IPS-NIHi11 (cell line): ENCODE data around the gene RRP36.
A peak's percentile ranks its signal among the peaks of the same experiment; 100 is the strongest.
"Not testable (repeated sequence)": the region's sequence is repeated elsewhere in the genome, so short reads cannot be mapped to it uniquely, and the experiment has no call there.

Source experiments
- DNase-seq: peaks from one replicate; pipeline ENCODE4 v3.0.0; 2012; ENCODE audit warnings: mixed read lengths, low spot score

Gene RRP36

DNA sequence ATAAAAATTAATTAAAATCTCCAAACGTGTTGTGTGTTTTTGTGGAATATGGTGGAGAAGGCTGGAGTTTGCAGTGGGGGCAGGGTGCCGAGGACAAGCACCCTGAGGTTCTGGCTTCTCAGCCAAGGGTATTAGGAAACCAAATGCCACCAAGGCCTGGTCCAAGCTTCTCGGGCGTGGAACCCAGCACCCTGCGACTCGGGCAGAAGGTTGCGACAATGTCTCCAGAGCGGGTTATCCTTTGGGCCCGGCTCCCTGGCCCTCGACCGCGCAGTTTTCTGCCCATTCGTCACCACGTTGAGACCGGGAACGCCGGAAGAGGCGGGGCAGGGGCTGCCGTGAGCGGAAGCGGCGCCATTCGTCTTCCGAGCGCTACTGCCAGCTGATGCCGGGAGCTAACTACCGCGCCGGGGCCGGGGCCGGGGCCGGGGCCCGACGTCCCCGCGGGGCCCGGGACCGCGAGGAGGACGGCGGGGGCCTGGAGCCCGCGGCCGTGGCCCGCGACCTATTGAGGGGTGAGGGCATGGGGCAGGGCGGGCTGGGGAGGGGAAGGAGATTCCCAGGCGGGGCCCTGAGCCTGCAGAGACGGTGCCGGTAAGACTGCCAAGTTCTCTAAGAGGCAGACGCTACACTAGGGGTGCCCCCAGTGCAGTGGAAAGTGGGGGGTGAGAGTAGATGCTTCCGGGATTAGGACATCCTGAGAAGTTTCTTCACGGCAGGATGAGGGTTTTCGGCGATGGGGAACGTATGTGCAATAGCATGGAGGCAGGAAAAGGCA is at the start of gene RRP36:
Gene RRP36, plus strand, starts transcription at position 354 of the 778 bp plus-strand sequence. Its CDS starts 32 bp downstream, at position 386.
- DNase-seq = peak; percentile 91

- DNase-seq = no peak
These were observed 49.6 kb upstream of the RRP36 start for GRCh38 chr6:42971746-42972327.

DNA sequence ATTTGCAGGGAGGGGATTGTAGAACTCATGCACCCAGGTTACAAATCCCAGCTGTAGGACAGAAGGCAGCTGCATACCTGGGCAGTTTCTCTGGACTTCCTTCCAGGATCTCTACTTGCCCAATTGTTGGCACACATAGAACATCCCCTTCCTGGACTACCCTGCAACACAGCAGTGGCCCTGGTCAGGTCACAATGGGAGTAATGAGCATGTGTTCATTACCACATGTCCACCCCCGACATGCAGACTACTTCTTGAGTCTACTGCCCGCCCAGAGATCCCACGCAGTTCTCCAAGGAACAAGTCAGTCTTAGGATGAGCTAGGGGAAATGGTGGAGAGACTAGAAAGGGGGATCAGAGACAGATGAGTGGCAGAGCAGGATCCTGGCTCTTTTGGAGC is 47.5 kb upstream of the RRP36 start:
- no peak for DNase-seq

DNA sequence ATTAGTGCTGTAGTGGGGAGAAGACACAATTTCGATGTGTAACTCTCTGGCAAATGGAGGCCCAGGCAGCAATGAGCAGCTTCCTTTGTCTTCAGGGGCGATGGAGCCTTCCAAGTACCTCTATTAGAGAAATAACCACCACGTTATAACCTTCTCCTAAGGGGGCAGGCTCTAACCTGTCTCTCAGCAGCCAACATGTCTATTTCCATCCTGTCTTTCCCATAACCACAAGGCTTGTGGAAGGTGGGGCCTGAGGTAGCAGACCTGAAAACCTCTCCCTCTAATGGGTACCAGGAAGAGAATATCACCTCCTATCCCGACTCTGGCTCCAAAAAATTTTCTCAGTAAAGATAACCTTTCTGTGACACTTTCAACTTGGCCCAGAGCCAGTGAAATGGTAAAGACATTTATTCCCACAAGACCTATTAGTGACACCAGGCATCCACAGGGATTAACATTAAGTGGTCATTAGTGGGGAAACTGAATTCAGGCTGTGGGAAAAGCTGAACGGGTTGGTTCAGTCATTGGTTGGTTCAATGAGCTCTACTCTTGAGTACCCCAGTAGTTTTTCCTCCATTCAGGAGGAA is 46.4 kb upstream of the RRP36 start:
- DNase-seq = no peak

- peak; percentile 41 for DNase-seq
These were observed 43.0 kb upstream of the RRP36 start for GRCh38 chr6:42978487-42978838.

DNA sequence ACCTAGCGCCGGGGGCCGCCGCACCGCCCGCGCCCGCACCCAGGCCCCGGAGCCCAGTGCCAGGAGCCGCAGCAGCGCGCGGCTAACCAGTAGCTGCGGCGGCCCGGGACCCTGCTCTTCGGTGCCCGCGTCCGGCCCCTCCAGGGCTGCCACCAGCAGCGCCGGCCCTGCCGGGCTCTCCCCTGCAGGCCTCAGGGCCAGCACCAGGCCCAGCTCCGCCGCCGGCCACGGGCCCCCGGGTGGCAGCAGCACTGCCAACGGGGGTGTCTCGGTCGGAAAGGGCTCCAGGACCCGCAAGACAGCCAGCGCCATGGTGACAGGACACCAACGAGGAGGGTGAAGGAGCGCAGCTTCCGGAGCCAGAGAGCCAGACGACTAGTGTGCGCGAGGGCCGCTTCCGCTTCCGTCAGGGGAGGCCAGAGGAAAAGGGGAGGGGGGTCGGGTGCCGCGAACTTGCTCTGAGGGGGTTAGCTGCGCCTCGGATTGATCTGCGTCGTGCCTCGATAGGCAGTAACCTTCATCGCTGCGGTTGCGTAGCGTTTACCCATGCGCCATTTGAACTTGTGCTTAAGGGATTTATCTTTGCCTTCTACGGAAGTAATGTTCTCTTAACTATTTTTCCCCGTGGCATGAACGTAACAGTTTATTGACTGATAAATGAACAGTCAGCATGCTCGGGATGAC is 42.4 kb upstream of the RRP36 start, which contains the start of gene PEX6:
Gene PEX6, minus strand, starts transcription at position 343 of the 684 bp plus-strand sequence. Its CDS starts 31 bp downstream, at position 312.
- peak; percentile 91 for DNase-seq

DNA sequence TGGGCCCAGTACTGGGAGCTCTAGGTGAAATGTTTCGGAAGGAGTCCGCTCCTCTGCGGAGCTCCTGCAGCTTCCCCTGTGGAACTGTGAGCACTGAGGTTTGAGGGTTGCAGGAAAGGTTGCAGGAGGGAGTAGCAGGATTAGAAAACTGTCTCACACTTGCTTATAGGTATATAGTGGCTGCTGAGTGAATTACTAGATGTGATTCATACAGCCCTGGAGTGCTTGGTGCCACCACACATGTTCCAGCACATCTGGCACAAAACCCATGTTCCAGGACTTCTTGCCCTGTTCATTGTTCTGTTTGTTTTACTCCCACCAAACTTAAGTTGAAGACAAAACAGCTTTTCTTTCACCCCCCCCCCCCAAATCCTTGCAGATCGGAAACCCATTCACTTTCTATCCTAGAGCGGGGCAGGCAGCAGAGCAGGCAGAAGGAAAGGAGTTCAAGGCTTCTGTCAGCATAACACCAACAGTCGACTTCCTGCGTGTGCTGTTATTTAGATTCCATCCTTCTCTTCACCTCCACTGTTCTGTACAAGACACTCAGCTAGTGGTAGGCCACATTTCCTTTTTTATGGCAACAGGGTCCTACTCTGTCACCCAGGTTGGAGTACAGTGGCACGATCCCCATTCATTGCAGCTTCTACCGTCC is 41.8 kb upstream of the RRP36 start:
- no peak for DNase-seq

DNA sequence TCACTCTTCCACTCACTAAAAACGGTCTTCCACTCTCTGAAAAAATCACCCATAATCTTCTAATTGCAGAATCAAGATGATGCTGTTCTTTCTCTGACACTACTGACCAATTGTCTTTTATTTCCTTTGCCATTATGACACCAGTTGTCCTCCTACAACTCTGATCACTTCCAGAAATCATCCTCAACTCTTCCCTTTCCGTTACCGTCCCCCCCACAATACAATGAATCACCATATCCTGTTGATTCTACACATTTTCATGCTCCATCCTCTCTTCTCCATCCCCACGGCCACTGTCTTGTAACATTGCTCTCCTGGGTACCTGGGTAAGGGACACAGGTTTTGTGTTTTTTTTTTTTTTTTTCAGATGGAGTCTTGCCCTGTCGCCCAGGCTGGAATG is 39.6 kb upstream of the RRP36 start:
- DNase-seq = no peak

GRCh38 chr6:42984001-42984923 is 37.2 kb upstream of the RRP36 start, which contains the start of gene PPP2R5D:
PPP2R5D (plus strand) TSS chr6:42984570; CDS start chr6:42984678, 108 bp downstream.
- peak; percentile 97 for DNase-seq

DNA sequence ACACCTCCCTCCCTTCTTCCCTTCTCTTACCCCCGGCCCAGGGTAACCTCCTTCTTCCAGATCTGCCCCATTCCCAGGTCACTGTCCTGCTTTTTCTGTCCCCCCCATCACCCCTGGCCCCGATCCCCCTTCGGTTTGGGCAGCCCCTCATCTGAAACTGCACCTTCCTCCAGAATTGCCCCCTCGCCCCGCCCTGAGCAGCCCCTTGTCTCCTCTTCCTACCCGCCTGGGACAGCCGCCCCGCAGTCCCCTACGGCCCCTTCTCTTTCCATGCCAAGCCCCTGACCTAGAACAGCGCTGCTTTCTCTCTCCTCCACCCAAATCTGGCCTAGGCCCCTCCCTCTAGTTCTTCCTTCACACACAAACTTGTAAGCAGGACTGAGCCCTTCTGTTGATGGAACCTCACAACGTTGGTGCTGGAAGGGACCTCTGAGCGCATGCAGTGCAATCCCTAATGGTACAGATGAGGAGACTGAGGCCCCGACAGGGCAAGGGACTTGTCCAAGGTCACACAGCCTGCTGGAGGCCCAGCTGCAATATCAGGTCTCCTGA is 36.4 kb upstream of the RRP36 start:
- peak; percentile 39 for DNase-seq

DNA sequence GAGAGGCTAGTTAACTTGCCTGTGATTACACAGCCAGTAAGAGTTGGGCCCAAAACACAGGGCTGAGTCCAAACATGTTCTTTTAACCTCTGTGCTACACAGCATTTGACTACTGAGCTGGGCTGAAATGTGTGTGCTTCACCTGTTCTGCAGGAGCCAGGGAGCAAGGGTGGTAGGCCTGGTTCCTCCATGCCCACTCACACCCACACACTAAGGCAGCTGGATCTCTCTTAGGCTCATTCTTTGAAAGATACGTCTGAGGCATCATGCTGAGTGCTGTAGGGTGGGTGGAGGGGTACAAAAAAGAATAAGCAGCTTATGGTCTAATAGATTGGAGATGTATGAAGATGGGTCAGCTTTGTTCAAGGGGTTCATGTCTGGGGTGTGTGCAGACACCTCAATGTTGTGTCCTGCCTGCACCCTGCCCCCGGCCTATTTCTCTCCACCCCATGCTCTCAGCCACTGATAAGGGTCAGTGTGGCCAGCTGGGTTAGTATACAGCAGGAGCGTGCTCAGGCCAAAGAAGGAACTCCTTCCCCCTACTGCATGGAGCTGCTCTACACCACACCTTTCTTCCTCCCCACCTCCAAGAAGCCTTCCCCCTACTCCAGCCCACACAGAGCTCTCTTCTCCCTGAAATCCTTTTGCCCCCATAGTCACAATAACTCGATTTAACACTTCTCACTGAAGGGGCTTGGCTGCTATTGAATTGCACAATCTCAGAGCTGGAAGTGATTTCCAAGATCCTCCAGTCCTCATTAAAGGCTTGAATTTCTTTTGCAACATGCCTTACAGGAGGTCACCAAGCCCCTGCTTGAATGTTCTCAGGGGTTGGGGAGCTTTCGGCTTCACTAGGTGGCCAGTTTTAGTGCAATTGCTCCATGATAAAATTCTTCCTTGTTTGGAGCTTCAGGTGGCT is 33.6 kb upstream of the RRP36 start:
- DNase-seq = no peak

- DNase-seq = no peak
These were observed 32.9 kb upstream of the RRP36 start for GRCh38 chr6:42988486-42989020.

- DNase-seq = no peak
These were observed 31.5 kb upstream of the RRP36 start for GRCh38 chr6:42989923-42990322.

DNA sequence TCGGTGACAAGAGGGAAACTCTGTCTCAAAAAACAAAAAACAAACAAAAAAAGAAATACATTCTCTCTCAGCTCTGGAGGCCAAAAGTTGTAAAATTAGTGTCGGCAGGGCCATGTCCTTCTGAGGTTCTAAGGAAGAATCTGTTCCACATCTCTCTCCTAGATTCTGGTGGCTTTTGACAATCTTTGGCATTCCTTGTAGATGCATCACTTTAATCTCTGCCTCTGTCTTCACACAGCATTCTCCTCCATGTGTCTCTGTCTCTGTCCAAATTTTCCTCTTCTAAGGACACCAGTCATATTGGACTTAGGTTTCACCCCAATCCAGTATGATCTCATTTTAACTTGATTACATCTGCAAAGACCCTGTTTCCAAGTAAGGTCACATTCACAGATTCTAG is 28.0 kb upstream of the RRP36 start:
- DNase-seq = no peak

DNA sequence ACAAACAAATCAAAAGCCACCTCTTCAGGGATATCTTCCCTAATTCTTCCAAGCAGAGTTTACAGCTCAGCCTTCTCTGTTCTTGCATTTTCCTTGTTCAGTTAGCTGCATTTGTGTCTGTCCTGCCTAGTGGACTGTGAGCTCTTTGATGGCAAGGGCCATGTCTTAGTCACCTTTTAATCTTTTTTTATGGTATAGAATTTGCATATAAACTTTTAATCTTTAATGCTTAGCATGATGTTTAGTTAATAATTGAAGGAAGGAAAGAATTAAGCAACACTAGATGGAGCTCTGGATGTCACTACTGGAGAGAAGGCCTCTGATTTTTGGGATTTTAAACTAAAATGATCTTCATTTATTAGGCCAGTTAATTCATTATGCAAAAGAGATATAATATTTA is 24.9 kb upstream of the RRP36 start:
- DNase-seq = no peak

DNA sequence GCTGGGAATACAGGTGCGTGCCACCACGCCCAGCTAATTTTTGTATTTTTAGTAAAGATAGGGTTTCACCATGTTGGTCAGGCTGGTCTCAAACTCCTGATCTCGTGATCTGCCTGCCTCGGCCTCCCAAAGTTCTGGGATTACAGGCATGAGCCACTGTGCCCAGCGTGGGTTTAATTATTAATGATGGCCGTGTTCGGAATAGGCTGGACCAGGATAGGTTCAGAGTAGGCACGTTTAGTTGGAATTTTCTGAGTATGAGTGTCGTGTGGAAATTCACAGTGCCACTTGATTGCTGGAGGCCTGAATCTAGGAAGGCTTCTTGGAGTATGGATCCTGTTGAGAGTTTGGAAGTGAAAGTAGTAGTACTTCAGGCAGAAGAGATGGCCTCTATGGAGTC is 23.2 kb upstream of the RRP36 start:
- not testable (repeated sequence) for DNase-seq

- no peak for DNase-seq
These were observed 19.6 kb upstream of the RRP36 start for GRCh38 chr6:43001843-43002242.

DNA sequence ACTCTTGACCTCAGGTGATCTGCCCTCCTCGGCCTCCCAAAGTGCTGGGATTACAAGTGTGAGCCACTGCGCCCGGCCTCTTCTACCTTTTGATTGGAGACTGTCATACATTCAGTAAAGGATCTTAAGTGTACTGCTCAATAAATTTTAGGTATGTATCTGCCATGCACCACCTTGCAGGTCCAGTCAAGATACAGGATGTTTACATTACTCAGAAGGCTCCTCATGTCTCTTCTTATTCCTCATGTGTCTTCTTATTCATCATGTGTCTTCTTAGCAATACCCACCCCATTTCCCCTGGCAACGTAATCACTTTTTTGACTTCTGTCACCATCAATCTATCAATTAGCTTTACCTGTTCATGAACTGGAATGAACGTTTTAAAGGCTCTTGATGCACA is 15.6 kb upstream of the RRP36 start:
- no peak for DNase-seq

GRCh38 chr6:43006251-43006650 is 15.2 kb upstream of the RRP36 start:
- DNase-seq = no peak
